ENCODE data around the gene EPN1.

- TF ChIP-seq SP1 (IDR thresholded peaks at IDR 0.05), result no peak
- TF ChIP-seq SP1 (CRISPR knock-in tag; IDR thresholded peaks at IDR 0.05), result no peak
- no peak for TF ChIP-seq ZNF549 (CRISPR knock-in tag; IDR thresholded peaks at IDR 0.05)
- TF ChIP-seq CREM (IDR thresholded peaks at IDR 0.05), result no peak
- no peak for TF ChIP-seq CREM (CRISPR knock-in tag; IDR thresholded peaks at IDR 0.05)
- no peak for TF ChIP-seq TCF7 (IDR thresholded peaks at IDR 0.05; ENCODE audit: low read depth)
- no peak for TF ChIP-seq CTCF (CRISPR knock-in tag; IDR thresholded peaks at IDR 0.05)
- TF ChIP-seq NCOR1 (IDR thresholded peaks at IDR 0.05; ENCODE audit: borderline replicate concordance, low read length), result no peak
- TF ChIP-seq POLR2AphosphoS5 (IDR thresholded peaks at IDR 0.05; ENCODE audit: low read depth, low read length), result no peak
- no peak for TF ChIP-seq KAT7 (CRISPR knock-in tag; IDR thresholded peaks at IDR 0.05; ENCODE audit: borderline replicate concordance)
- TF ChIP-seq PRMT3 (CRISPR knock-in tag; IDR thresholded peaks at IDR 0.05; ENCODE audit: borderline replicate concordance, low read depth), result no peak
- no peak for TF ChIP-seq SRF (IDR thresholded peaks at IDR 0.05; ENCODE audit: low read depth, low read length)
- no peak for TF ChIP-seq ZNF691 (CRISPR knock-in tag; IDR thresholded peaks at IDR 0.05; ENCODE audit: borderline replicate concordance, low read depth)
- no peak for TF ChIP-seq MED1 (CRISPR knock-in tag; IDR thresholded peaks at IDR 0.05)
- no peak for TF ChIP-seq ARNTL (CRISPR knock-in tag; IDR thresholded peaks at IDR 0.05)
- no peak for TF ChIP-seq ZNF703 (CRISPR knock-in tag; IDR thresholded peaks at IDR 0.05; ENCODE audit: borderline replicate concordance)
Observed at GRCh38 chr19:55636723-55637122, 38.3 kb upstream of the EPN1 start.
